GM19397 (cell line): ENCODE measurements around the gene LIPK.

ENCODE experiments used
- ATAC-seq: cut with Tn5 transposase; IDR thresholded peaks from one replicate; pipeline ENCODE4 v1.9.1; 2021; ENCODE audit warnings: mild to moderate bottlenecking, moderate library complexity; ENCODE audit not compliant: unreplicated experiment

Gene LIPK

DNA sequence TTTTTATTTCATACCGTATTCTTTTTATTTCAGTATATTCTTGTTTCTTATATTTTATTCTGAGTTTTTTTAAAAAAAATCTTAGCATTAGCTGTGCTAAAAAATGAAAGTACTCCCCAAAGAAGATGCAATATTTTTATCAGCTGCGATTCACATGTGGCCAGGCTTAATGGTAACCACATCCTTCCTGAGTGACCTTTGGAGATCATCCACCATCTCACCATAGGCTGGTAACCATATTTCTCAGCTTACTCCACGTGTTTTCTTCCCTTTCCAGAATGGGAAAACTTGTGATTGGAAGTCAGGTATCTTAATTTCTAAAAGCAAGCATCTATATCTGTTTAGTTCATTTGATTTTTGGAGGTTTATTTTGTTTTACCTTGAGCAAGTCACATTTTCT is 77.7 kb downstream of the LIPK start:
- ATAC-seq = no peak

DNA sequence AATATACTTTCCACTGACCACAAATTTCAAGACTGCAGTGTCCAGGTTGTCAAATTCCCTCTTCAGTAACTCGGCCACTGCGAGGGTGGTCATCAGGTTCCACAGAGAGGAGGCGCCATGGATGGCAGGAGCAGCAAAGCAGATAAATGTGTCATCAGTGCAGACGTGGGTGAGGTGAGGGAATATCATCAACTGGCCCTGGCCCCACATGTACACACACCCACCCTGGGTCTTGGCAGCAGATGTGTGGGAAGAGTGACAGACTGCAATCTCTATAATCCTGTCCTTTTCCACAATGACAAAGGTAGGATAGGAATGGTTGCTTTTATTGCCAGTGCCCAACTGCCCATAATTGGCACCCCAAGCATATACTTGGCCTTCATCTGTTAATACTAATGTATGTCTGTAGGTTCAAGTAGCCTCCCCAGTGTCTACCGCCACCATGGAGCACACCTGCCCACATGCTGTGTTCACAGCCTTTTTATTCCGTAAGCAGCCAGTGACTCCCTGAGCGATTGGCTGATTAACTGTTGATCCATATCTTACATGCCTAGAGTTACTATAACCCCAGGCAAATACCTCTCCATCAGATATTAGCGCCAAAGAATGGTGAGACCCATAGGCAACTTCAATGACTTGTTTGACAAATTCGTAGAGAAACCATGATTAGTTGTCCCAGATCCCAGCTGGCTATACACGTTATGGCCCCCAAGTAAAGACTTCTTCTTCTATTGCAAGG is 80.2 kb downstream of the LIPK start:
- ATAC-seq = no peak

DNA sequence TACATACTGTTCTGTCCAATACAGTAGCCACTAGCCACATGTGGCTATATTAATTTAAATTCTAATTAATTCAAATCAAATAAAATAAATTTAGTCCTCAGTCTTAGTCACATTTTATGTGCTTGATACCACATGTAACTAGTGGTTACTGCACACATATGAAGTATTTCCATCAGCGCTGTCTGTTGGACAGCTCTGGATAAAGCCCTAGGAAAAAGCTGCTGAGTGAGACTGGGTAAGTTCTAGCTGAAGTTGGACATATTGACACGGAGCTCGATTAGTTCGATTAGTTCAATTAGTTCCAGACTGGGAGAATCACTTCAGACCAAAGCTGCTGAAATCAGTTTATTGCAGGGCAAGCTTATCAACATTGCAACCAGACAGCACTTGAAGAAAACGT is 81.4 kb downstream of the LIPK start:
- ATAC-seq = no peak

DNA sequence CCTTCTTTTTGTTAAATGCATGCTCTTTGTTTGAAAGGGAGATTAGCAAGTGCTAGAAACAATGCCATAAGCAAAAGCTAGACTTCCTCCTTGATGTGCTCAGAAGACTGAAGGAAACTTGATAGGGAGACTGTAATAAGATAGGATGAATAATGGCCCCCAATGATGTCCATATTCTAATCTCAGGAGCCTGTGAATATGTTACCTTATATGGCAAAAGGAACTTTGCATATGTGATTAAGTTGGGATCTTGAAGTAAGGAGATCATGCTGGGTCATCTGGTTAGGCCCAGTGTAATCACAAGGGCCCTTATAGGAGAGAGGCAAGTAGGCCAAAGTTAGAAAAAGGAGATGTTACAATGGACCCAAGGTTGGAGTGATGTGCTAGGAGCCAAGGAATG is 82.9 kb downstream of the LIPK start:
- no peak for ATAC-seq

DNA sequence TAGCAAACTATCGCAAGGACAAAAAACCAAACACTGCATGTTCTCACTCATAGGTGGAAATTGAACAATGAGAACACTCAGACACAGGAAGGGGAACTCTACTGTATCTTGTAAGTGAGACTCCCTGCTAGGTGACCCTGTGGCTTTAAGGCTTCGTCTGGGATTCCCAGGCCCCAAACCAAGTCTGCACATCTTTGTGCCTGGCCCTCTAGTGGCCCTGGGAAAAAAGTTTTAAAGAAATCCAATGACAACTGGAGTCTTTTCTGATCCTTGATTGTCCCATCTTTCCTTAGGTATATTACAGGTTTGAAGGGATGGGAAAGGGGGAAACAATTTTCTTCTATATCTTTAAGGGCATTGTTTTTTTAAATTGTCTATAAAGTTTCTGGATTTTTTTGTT is 85.9 kb downstream of the LIPK start:
- ATAC-seq = no peak

DNA sequence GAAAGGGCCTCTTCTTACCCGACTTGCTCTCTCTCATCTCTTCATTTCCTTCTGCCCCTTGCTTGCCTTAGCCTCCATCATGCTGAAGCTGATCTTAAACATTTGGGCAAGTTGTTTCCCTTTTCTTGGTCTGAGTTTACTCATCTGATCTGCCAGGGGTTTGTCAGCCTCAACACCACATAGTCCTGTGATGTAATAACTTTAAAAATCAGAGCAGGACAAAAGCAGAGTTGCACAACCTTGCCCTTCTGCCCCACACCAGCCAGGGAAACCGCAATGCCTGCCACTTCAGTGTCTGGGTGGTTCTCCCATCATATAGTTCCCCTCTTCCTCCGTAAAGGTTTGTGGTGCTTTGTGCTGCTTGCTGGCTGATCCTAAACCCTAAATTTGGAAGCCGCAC is 86.6 kb downstream of the LIPK start:
- no peak for ATAC-seq

DNA sequence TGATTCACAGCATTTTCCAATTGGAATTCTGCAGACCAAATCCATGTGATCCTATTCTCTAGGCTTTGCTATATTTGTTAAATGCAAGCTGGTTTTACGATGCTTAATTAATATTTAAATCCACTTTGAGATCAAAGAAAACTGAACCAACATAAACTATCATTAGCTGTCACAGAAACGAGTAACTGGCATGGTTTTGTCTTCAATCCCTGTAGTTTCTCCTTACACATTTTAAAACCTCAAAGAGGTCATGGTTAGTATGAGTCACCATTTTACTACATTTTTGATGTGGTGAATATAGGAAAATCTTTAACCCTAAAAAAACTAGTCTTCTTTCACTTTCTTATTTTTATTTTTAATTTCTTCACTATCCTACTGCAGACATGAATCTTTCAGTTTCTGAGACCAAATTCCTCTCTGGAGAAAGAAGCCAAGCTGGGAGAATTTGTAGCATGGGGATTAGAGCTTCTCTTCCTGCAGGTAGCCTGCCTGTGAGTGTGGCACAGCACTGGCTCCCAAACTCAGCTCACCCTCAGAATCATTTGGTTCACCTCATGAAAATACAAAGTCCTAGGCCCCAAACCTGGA is 87.8 kb downstream of the LIPK start:
- ATAC-seq = no peak

DNA sequence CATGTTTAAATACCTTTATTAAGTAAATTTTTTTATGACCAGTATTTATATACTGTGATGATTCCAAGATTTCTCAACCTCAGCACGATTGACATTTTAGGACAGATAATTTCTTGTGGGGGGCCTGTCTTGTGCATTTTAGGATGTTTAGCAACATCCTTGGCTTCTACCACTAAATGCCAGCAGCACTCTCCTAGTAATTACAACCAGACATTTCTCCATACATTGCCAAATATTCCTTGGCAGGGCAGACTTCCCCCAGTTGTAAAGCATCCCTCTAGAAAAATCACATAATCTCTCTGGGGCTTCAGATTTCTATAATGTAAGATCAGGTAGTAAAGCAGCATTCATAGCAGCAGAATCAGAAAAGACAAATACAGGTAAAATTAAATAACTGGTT is 88.7 kb downstream of the LIPK start:
- ATAC-seq = no peak

DNA sequence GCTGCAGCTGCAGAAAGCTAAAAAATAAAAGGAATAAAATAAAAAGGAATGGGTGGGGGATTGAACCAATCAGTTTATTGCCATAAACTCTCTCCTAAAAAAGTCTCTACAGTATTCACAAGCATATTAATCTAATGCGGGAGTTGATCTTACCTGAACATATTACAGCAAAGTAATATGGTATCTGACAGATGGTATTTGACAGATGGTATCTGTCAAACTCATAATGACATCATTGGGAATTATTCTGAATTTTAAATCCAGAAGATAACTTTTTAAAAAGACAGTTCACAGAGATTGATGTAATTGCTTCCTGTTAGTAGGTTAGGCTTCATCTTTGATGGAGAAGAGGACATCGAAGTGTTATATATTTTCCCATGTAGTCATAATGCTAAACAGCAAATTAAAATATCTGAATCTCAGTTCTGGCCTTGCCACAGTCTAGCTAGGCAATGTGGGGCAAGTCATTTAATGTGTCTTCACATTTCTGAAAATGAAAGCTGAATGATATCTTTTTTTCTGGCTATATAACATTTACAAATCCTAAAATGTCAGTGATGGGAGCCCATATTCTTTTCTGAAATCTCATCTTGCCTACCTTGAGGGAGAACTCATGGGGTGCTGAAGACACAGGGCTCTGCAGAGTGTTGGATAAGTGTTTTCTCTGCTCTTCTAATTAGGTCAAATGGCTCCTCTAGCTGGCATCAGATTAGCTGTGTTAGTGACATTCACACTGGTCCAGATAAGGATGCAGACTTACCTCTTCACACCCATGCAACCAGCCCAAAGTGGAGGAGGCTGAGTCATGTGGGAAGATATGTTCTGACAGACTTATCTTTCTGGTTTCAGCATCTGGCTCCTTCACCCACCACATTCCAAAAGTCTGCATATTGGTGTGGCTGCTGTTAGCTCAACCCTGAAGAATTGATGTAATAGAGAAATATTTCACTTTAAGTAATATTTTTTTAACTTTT is 94.4 kb downstream of the LIPK start:
- ATAC-seq = no peak
